ENCODE results near the gene KIF6. TPM values are rescaled to one million over a fixed set of nuclear protein-coding genes. Genes with fewer than 3 reads are reported as not detected.
"Not testable (repeated sequence)": the region's sequence is repeated elsewhere in the genome, so short reads cannot be mapped to it uniquely, and the experiment has no call there.

KIF6 gene
- total and polyA plus RNA-seq, 8 donors, result 0.19 to 1.0 (median 0.44) TPM

DNA sequence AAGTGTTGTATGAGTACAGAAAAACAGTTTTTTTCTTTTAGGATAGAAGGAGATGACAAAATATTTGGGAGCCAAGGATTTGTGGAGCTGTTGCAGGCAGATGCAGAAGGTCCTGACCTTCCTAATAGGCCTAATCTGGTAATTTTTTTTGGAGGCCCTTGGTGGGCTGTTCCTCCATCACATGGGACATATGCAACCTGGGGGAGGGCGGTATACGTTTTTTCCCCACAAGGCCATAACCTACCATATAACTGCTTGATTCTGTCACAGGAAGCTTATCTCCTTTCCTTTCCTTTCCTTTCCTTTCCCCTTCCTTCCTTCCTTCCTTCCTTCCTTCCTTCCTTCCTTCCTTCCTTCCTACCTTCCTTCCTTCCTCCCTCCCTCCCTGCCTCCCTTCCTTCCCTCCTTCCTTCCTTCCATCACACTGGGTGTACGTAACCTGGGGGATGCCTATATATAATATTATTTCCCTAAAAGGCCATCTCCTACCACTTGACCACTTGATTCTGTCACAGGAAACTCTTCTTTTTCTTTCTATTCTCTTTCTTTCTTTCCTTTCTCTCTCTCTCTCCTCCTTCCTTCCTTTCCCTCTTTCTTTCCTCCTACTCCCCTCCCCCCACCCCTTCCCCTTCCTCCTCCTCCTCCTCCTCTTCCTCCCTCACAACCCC, 217.7 kb downstream of the KIF6 start:
- TF ChIP-seq, protein P1, sequence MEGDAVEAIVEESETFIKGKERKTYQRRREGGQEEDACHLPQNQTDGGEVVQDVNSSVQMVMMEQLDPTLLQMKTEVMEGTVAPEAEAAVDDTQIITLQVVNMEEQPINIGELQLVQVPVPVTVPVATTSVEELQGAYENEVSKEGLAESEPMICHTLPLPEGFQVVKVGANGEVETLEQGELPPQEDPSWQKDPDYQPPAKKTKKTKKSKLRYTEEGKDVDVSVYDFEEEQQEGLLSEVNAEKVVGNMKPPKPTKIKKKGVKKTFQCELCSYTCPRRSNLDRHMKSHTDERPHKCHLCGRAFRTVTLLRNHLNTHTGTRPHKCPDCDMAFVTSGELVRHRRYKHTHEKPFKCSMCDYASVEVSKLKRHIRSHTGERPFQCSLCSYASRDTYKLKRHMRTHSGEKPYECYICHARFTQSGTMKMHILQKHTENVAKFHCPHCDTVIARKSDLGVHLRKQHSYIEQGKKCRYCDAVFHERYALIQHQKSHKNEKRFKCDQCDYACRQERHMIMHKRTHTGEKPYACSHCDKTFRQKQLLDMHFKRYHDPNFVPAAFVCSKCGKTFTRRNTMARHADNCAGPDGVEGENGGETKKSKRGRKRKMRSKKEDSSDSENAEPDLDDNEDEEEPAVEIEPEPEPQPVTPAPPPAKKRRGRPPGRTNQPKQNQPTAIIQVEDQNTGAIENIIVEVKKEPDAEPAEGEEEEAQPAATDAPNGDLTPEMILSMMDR (IDR thresholded peaks at IDR 0.05), result no peak
- Histone ChIP-seq H3K27me3 (no peaks in the 10 kb centered on the region), H3K9me3 (no peaks in the 10 kb centered on the region), H3K27ac (no peak overlapping the region), H3K36me3 (no peaks in the 10 kb centered on the region), H3K4me1 (no peaks in the 10 kb centered on the region), H3K4me3 (no peak overlapping the region)
- intact Hi-C loops (cut with DNase I), result no loop called here
- FAIRE-seq (no peak), DNase-seq (no peak), ATAC-seq (no peak)
- WGBS, 2 donors, result 73 to 76% methylated on average over 3 of the region's 3 CpGs

DNA sequence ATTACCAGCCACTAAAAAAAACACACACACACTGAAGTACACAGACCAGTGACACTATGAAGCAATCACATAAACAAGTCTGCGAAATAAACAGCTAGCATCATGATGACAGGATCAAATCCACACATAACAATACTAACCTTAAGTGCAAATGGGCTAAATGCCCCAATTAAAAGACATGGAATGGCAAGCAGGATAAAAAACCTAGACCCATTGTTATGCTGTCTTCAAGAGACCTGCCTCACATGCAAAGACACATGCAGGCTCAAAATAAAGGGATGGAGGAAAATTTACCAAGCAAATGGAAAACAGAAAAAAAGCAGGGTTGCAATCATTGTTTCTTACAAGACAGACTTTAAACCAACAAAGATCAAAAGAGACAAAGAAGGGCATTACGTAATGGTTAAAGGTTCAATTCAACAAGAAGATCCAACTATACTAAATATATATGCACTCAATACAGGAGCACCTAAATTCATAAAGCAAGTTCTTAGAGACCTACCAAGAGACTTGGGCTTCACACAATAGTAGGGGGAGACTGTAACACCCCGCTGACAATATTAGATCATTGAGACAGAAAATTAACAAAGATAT, 222.7 kb downstream of the KIF6 start:
- 91 to 96% methylated on average over 3 of the region's 3 CpGs for WGBS, 2 donors
- H3K9me3 ChIP-seq; intact Hi-C loops (cut with DNase I); H3K4me1 ChIP-seq; ATAC-seq; H3K4me3 ChIP-seq; DNase-seq; H3K27ac ChIP-seq; H3K36me3 ChIP-seq; H3K27me3 ChIP-seq; FAIRE-seq: not testable (repeated sequence)

DNA sequence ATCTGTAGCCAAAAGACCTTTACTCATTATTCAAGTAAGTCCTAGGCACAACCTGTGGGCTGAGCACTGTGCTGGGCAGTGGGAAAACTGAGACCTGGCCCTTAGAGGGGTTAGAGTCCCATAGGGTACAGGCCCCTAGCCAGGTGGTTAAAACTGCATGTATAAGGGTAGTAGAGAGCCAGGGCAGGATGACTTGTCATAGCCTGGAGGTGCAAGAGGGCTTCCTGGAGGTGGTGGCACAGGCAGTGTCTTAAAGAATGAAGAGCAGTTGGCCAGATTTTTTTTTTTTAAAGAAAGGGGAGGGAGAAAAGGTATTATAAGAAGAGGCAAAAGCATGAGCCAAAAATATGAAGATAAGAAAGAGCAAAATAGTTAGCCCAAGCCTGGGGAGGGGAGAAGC, 226.2 kb downstream of the KIF6 start:
- no peak for ATAC-seq
- Histone ChIP-seq H3K4me1 (no peaks in the 10 kb centered on the region), H3K27ac (no peak overlapping the region), H3K36me3 (no peaks in the 10 kb centered on the region), H3K27me3 (no peaks in the 10 kb centered on the region), H3K4me3 (no peak overlapping the region), H3K9me3 (no peaks in the 10 kb centered on the region)
- TF ChIP-seq, protein P1 (IDR thresholded peaks at IDR 0.05), result no peak
- DNase-seq, result no peak
- intact Hi-C loops (cut with DNase I), result no loop called here
- FAIRE-seq, result no peak

DNA sequence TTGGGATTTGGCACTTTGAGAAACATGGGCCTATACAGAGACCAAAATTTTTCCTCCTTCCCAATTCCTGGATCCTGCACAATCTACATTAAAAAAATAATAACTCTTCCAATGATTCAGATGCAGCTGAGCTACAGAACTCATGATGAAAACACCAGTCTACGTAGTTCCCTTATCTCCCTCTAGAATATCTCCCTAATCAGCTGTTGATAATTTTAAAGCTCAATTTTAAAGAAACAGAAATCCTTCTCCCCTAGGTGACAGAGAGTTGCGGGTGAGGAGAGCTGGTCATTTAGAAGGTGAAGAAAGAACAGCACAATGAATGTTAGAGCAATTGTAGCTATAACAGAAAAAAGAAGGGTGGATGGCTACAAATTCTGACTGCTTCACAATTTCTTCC, 227.1 kb downstream of the KIF6 start:
- no peaks in the 10 kb centered on the region for H3K27me3 ChIP-seq
- no peak for DNase-seq
- FAIRE-seq, result no peak
- 64 to 68% methylated on average over 2 of the region's 2 CpGs for WGBS, 2 donors
- H3K4me3 ChIP-seq, result no peak overlapping the region
- H3K9me3 ChIP-seq, result no peaks in the 10 kb centered on the region
- ATAC-seq, result no peak
- no peaks in the 10 kb centered on the region for H3K36me3 ChIP-seq
- TF ChIP-seq, protein P1 (IDR thresholded peaks at IDR 0.05), result no peak
- no peaks in the 10 kb centered on the region for H3K4me1 ChIP-seq
- intact Hi-C loops (cut with DNase I), result no loop called here
- no peak overlapping the region for H3K27ac ChIP-seq

DNA sequence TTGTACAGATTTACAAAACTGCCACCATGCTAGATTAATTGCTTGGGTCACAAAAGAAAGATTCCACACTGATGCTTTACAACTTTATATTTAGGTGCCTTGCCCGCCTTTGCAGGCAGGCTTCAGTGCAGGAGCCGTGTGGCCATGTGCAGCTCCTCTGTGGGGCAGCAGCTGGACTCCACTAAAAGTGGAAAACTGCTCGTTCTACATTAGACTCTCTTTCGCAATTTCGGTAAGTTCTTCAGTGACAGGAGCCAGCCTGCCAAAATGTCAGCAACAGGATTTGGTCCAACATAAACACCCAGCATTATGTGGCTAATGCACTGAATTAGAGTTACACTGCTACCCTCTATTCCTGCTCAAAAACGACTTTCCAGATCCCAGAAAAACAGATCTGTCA, 228.3 kb downstream of the KIF6 start:
- Histone ChIP-seq H3K9me3 (no peaks in the 10 kb centered on the region), H3K27ac (no peak overlapping the region), H3K4me1 (no peaks in the 10 kb centered on the region), H3K4me3 (no peak overlapping the region), H3K27me3 (no peaks in the 10 kb centered on the region), H3K36me3 (no peaks in the 10 kb centered on the region)
- WGBS, 2 donors, result 52 to 58% methylated on average over 6 of the region's 6 CpGs
- intact Hi-C loops (cut with DNase I), result no loop called here
- FAIRE-seq (no peak), DNase-seq (no peak), ATAC-seq (peak in 2 of 4 donors; percentile 27 to 34)
- TF ChIP-seq, protein P1 (IDR thresholded peaks at IDR 0.05), result no peak
